CD14-positive monocyte (primary cell): ENCODE data around the gene ACY1. TPM values are rescaled to one million over a fixed set of nuclear protein-coding genes. Genes with fewer than 3 reads are reported as not detected.

Experiments
- DNase-seq, 3 donors: peaks; one replicate each; pipeline ENCODE4 v3.0.0-alpha.2; 2011 to 2022
- H2AFZ ChIP-seq: 2 replicates; pipeline ENCODE4 v1.6.0; 2012; ENCODE audit warnings: mild to moderate bottlenecking, low read depth, low read length, inconsistent platforms; ENCODE audit not compliant: insufficient read depth, poor library complexity, severe bottlenecking
- H3K27ac ChIP-seq, 2 donors: 1 replicate in 1 of 2; 2 replicates in 1 of 2; pipeline ENCODE4 v1.5.1; 2012 to 2013; ENCODE audit warnings: low read length in 2 of 2, control low read depth in 1 of 2, inconsistent platforms in 1 of 2, low read depth in 1 of 2, mild to moderate bottlenecking in 1 of 2
- H3K27me3 ChIP-seq, 2 donors: one replicate each; pipeline versions ENCODE4 v1.6.0 to v1.6.1; 2011 to 2013; ENCODE audit warnings: low read length in 2 of 2; ENCODE audit not compliant: control insufficient read depth in 2 of 2, insufficient read depth in 2 of 2
- H3K36me3 ChIP-seq, 2 donors: replicated peaks in 1 of 2; 1 replicate in 1 of 2; 2 replicates in 1 of 2; pipeline versions ENCODE4 v1.5.1 to v1.6.1; 2012 to 2013; ENCODE audit warnings: low read length in 2 of 2, control low read depth in 1 of 2, inconsistent platforms in 1 of 2, mild to moderate bottlenecking in 1 of 2; ENCODE audit not compliant: insufficient read depth in 2 of 2, control insufficient read depth in 1 of 2
- H3K4me1 ChIP-seq, 2 donors: 1 replicate in 1 of 2; 2 replicates in 1 of 2; pipeline versions ENCODE4 v1.5.1 to v1.6.1; 2012 to 2013; ENCODE audit warnings: low read length in 2 of 2, control low read depth in 1 of 2, inconsistent platforms in 1 of 2, mild to moderate bottlenecking in 1 of 2, moderate library complexity in 1 of 2; ENCODE audit not compliant: insufficient read depth in 2 of 2, control insufficient read depth in 1 of 2
- H3K4me2 ChIP-seq: replicated peaks from 2 replicates; pipeline ENCODE3; 2012; ENCODE audit warnings: low read length, moderate library complexity, mild to moderate bottlenecking; ENCODE audit not compliant: poor library complexity, severe bottlenecking; ENCODE audit errors: extremely low read depth
- H3K4me3 ChIP-seq, 3 experiments: fragments of 200-600 bp in 1 of 3; sonication (generic) in 1 of 3; replicated peaks in 1 of 3; 1 replicate in 2 of 3; 2 replicates in 1 of 3; pipeline ENCODE4 v1.5.1; 2011 to 2013; ENCODE audit warnings: low read length in 3 of 3, mild to moderate bottlenecking in 3 of 3, control low read depth in 2 of 3, low read depth in 2 of 3, inconsistent platforms in 1 of 3, moderate library complexity in 1 of 3
- H3K79me2 ChIP-seq: 2 replicates; pipeline ENCODE4 v1.6.0; 2012; ENCODE audit warnings: mild to moderate bottlenecking, control low read depth, inconsistent platforms, low read length, moderate library complexity; ENCODE audit not compliant: insufficient read depth
- H3K9ac ChIP-seq: 2 replicates; pipeline ENCODE4 v1.6.0; 2017; ENCODE audit warnings: low read length, mild to moderate bottlenecking; ENCODE audit not compliant: insufficient read depth, poor library complexity, severe bottlenecking
- H3K9me3 ChIP-seq, 2 donors: replicated peaks in 1 of 2; 1 replicate in 1 of 2; 2 replicates in 1 of 2; pipeline versions ENCODE4 v1.5.1 to v1.6.1; 2012 to 2013; ENCODE audit warnings: low read length in 2 of 2, control low read depth in 1 of 2; ENCODE audit not compliant: control insufficient read depth in 1 of 2, insufficient read depth in 1 of 2
- H4K20me1 ChIP-seq: 2 replicates; pipeline ENCODE4 v1.6.0; 2012; ENCODE audit warnings: mild to moderate bottlenecking, low read length, control low read depth, moderate library complexity; ENCODE audit not compliant: insufficient read depth
- H3K27ac Mint-ChIP-seq, 7 donors: one replicate each; pipeline ENCODE4 v1.8.0; 2020; ENCODE audit warnings: mild to moderate bottlenecking in 7 of 7, mixed read lengths in 7 of 7, moderate library complexity in 6 of 7, inconsistent platforms in 2 of 7
- H3K27me3 Mint-ChIP-seq, 3 donors: one replicate each; pipeline ENCODE4 v1.8.0; 2021 to 2022; ENCODE audit warnings: low read depth in 3 of 3, mild to moderate bottlenecking in 3 of 3, mixed read lengths in 3 of 3, moderate library complexity in 3 of 3, inconsistent platforms in 1 of 3
- H3K36me3 Mint-ChIP-seq, 2 donors: one replicate each; pipeline ENCODE4 v1.8.0; 2020; ENCODE audit warnings: mixed read lengths in 2 of 2, inconsistent platforms in 1 of 2, mild to moderate bottlenecking in 1 of 2
- H3K4me1 Mint-ChIP-seq: one replicate; pipeline ENCODE4 v1.8.0; 2020; ENCODE audit warnings: mild to moderate bottlenecking, mixed read lengths
- H3K4me3 Mint-ChIP-seq, 2 donors: one replicate each; pipeline ENCODE4 v1.8.0; 2020; ENCODE audit warnings: mild to moderate bottlenecking in 2 of 2, mixed read lengths in 2 of 2, moderate library complexity in 1 of 2
- H3K9me3 Mint-ChIP-seq, 7 donors: one replicate each; pipeline ENCODE4 v1.8.0; 2020 to 2022; ENCODE audit warnings: mixed read lengths in 7 of 7, mild to moderate bottlenecking in 6 of 7, moderate library complexity in 6 of 7, inconsistent platforms in 2 of 7
- WGBS: methylation state at CpG from one replicate; pipeline ENCODE4 v1.1.5; 2013; ENCODE audit warnings: missing lambda C conversion rate; ENCODE audit not compliant: insufficient coverage; 5-methylcytosine and 5-hydroxymethylcytosine counted together
- intact Hi-C, 2 donors: fragments of 100-400 bp; cut with micrococcal nuclease; formaldehyde crosslinking; loops; one replicate each; pipeline versions ENCODE4 v1.15.0 to v1.15.1; 2023
- polyA plus RNA-seq, 3 donors: library from polyadenylated mRNA; depleted of rRNA in 1 of 3; unstranded in 2 of 3; stranded (reverse) in 1 of 3; fragments of 300-500 nt in 2 of 3; fragments of >200 nt in 1 of 3; fragmentation: Illumina TruSeq in 2 of 3; gene quantifications; 1 replicate in 2 of 3; 2 replicates in 1 of 3; pipeline ENCODE4 v1.2.3, GENCODE V29; 2012 to 2021
- TF ChIP-seq, protein P1 (sequence below): fragments of 200-600 bp; IDR thresholded peaks from one replicate; pipeline ENCODE4 v1.8.0; 2022; ENCODE audit warnings: antibody characterized with exemption, mild to moderate bottlenecking

Gene ACY1
- polyA plus RNA-seq, 3 donors, result 13.3 to 18.0 (median 14.5) TPM

DNA sequence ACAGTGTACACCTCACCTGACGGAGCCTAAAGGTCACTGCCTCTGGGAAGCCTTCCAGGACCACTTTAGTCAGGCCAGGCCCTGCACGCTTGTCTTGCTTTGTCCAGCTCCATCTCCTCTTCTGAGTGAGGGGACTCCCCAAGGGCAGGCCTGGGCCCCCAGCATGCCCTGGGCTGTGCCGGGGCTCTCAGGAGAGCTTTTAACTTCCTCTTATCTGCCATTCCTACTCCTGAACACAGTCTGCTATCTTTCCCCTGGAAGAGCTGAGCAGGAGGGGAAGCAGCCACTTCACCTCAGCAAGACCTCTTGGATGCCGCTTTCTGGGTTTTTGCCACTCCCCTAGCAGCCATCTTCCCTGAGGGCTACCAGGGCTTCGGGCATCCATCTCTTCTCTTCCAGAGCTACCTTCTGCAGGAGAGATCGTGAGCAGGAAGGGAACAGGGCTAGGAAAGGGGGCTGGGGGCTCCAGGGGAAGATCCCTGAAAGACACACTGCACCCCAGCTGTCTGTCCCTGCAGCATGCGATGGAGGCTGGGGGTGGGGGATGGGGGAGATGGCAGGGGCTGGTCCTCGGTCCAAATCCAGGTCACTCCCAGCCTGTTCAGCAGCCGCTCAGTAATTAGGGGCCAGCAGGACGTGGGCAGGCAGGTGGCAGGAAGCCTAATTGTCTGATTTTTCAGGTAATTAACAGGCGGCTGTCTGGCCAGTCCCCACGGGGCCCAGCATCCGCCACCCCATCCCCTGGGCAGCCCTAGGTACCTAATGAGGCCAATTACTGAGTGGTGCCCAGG is 32.3 kb downstream of the ACY1 start:
- Histone ChIP-seq H3K27ac (no peak overlapping the region), H3K36me3 (no peaks in the 10 kb centered on the region), H3K4me2 (no peak overlapping the region), H3K9me3 (no peaks in the 10 kb centered on the region), H3K27me3 (no peaks in the 10 kb centered on the region), H4K20me1 (no peaks in the 10 kb centered on the region), H3K4me3 (no peak overlapping the region), H3K4me1 (no peaks in the 10 kb centered on the region), H2AFZ (no peak overlapping the region), H3K9ac (no peak overlapping the region), H3K79me2 (no peaks in the 10 kb centered on the region)
- no peaks in the 10 kb centered on the region for H3K36me3 Mint-ChIP-seq
- TF ChIP-seq, protein P1, sequence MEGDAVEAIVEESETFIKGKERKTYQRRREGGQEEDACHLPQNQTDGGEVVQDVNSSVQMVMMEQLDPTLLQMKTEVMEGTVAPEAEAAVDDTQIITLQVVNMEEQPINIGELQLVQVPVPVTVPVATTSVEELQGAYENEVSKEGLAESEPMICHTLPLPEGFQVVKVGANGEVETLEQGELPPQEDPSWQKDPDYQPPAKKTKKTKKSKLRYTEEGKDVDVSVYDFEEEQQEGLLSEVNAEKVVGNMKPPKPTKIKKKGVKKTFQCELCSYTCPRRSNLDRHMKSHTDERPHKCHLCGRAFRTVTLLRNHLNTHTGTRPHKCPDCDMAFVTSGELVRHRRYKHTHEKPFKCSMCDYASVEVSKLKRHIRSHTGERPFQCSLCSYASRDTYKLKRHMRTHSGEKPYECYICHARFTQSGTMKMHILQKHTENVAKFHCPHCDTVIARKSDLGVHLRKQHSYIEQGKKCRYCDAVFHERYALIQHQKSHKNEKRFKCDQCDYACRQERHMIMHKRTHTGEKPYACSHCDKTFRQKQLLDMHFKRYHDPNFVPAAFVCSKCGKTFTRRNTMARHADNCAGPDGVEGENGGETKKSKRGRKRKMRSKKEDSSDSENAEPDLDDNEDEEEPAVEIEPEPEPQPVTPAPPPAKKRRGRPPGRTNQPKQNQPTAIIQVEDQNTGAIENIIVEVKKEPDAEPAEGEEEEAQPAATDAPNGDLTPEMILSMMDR, result no peak
- peaks cover 4% of the 10 kb centered on the region for H3K4me1 Mint-ChIP-seq
- WGBS, result 93% methylated on average over 5 of the region's 13 CpGs
- peak overlapping the region in 1 of 7 donors; percentile 36 for H3K27ac Mint-ChIP-seq
- peaks cover 0 to 4% (median 0%) of the 10 kb centered on the region in 3 donors for H3K27me3 Mint-ChIP-seq
- H3K9me3 Mint-ChIP-seq, result no peaks in the 10 kb centered on the region
- H3K4me3 Mint-ChIP-seq, result no peak overlapping the region
- intact Hi-C loops, result no loop called here
- DNase-seq, result no peak

DNA sequence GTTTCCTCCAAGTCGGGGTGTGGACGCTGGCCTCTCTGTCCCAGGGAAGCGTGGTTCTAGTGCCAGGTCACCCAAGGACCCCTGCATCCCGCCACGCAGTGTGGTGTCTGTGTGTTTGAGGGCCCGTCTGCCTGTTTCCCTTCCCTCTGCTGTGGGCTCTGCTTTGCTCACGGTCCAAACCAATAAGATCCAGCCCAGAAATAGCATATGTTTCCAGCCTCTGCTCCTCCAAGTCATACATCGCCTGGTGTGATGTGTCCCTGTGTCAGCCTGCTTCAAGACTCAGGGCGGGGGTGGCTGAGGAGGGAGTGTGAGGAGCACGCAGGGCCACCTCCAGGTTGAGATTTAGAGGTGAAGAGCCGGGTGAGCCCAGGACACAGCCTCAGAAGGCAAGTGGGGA is 34.3 kb downstream of the ACY1 start:
- no peak overlapping the region for H2AFZ ChIP-seq

More for the DNA sequence above, 34.3 kb downstream of the ACY1 start:
- peaks cover 0 to 5% (median 0%) of the 10 kb centered on the region in 3 donors for H3K27me3 Mint-ChIP-seq
- Histone ChIP-seq H3K4me2 (no peak overlapping the region), H3K27ac (no peak overlapping the region), H3K27me3 (no peaks in the 10 kb centered on the region), H3K36me3 (no peaks in the 10 kb centered on the region), H3K4me3 (no peak overlapping the region), H3K79me2 (no peaks in the 10 kb centered on the region), H3K9ac (no peak overlapping the region), H3K4me1 (no peaks in the 10 kb centered on the region), H3K9me3 (no peaks in the 10 kb centered on the region), H4K20me1 (no peaks in the 10 kb centered on the region)
- H3K4me1 Mint-ChIP-seq, result peaks cover 4% of the 10 kb centered on the region
- no peaks in the 10 kb centered on the region for H3K36me3 Mint-ChIP-seq
- no peak for DNase-seq
- intact Hi-C loops, result no loop called here
- TF ChIP-seq, protein P1, result no peak
- no peak overlapping the region for H3K27ac Mint-ChIP-seq
- whole genome bisulfite sequencing, result 97% methylated on average over 9 of the region's 11 CpGs
- H3K9me3 Mint-ChIP-seq, result no peaks in the 10 kb centered on the region
- H3K4me3 Mint-ChIP-seq, result no peak overlapping the region
